Heart left ventricle (tissue), 16 donors: Measurements from ENCODE around the gene MAP4K5. TPM values are rescaled to one million over a fixed set of nuclear protein-coding genes. Genes with fewer than 3 reads are reported as not detected.

Source experiments
- ATAC-seq, 4 donors: fragments of 200-7000 bp; cut with Tn5 transposase; one replicate each; pipeline ENCODE4 v1.9.1; 2020 to 2022; ENCODE audit warnings: moderate library complexity in 4 of 4, mild to moderate bottlenecking in 3 of 4, moderate number of reproducible peaks in 1 of 4
- DNase-seq, 5 donors: peaks; one replicate each; pipeline ENCODE4 v3.0.0-alpha.2; 2020
- H3K27ac ChIP-seq, 12 donors: fragments of 200-600 bp; sonication (generic) in 4 of 12; one replicate each; pipeline versions ENCODE4 v1.5.0 to v1.8.0; 2016 to 2022; ENCODE audit warnings: mild to moderate bottlenecking in 2 of 12
- H3K27me3 ChIP-seq, 9 donors: fragments of 200-600 bp; sonication (generic) in 2 of 9; one replicate each; pipeline versions ENCODE4 v1.5.1 to v1.8.0; 2016 to 2022; ENCODE audit warnings: mild to moderate bottlenecking in 3 of 9
- H3K36me3 ChIP-seq, 9 donors: fragments of 200-600 bp; sonication (generic) in 2 of 9; one replicate each; pipeline versions ENCODE4 v1.5.0 to v1.8.0; 2018 to 2022; ENCODE audit warnings: mild to moderate bottlenecking in 2 of 9
- H3K4me1 ChIP-seq, 12 donors: fragments of 200-600 bp; sonication (generic) in 4 of 12; one replicate each; pipeline versions ENCODE4 v1.5.0 to v1.8.0; 2016 to 2022; ENCODE audit warnings: mild to moderate bottlenecking in 3 of 12
- H3K4me3 ChIP-seq, 12 donors: fragments of 200-600 bp; sonication (generic) in 4 of 12; one replicate each; pipeline versions ENCODE4 v1.5.0 to v1.8.0; 2017 to 2022; ENCODE audit warnings: mild to moderate bottlenecking in 9 of 12, moderate library complexity in 4 of 12
- H3K9me3 ChIP-seq, 12 donors: fragments of 200-600 bp; sonication (generic) in 4 of 12; one replicate each; pipeline versions ENCODE4 v1.5.0 to v1.8.0; 2016 to 2022; ENCODE audit warnings: mild to moderate bottlenecking in 1 of 12
- POLR2A ChIP-seq, 2 donors: fragments of 450-650 bp; IDR thresholded peaks; one replicate each; pipeline ENCODE4 v1.6.1; 2017; ENCODE audit warnings: antibody characterized with exemption in 2 of 2, mild to moderate bottlenecking in 2 of 2, moderate library complexity in 2 of 2
- WGBS, 4 donors: extraction: QIAGEN DNeasy Blood & Tissue Kit in 2 of 4; methylation state at CpG; one replicate each; pipeline versions ENCODE4 v1.1.5 to v1.1.7; 2013 to 2018; 5-methylcytosine and 5-hydroxymethylcytosine counted together
- intact Hi-C, 10 donors: fragments of 100-400 bp; cut with DNase I; formaldehyde crosslinking; loops; one replicate each; pipeline versions ENCODE4 v1.11.1 to v1.14.2; 2022
- polyA plus RNA-seq, 2 donors: library from polyadenylated mRNA; stranded (reverse); fragments of 200-250 nt; gene quantifications; one replicate each; pipeline ENCODE4 v1.2.3, GENCODE V29; 2013
- total RNA-seq, 9 donors: library from RNA; depleted of rRNA in 2 of 9; stranded (reverse); fragments of >200 nt in 2 of 9; fragmentation: NEBNext Ultra II Directional in 3 of 9; extraction: Animal tissue kit (Norgen Biotek cat#: 25700) in 3 of 9; gene quantifications; one replicate each; pipeline versions ENCODE4 v1.1.0 to v1.2.4, GENCODE V29; 2016 to 2023
- TF ChIP-seq, protein P1 (sequence below), 12 donors: fragments of 200-600 bp; sonication (generic) in 4 of 12; IDR thresholded peaks; one replicate each; pipeline versions ENCODE4 v1.5.0 to v1.8.0; 2018 to 2022; ENCODE audit warnings: antibody characterized with exemption in 12 of 12, mild to moderate bottlenecking in 5 of 12
- donor health status: ischemic (EF 13 %, LVEDD 7.1; RV severe dilation, severe dysfunction).
- donor health status: healthy with polysubstance abuse.
- donor health status: DM: no; HTN: yes; CAD: no.
- donor health status: DM: no; HTN: no; CAD: no.
- donor health status: ischemic (EF 25% LVEDD 6.9; RV normal size, moderate dysfunction).
- donor health status: ischemic (EF 25% LVEDD 5.7; RV mildly dilated, moderate dysfunction).
- donor health status: healthy.
- donor health status: DM: yes; HTN: yes; CAD: no.
- donor health status: ischemic (EF 35%, LVEDD 5.7; RV mildly dilated, moderate dysfunction).
- donor health status: nonischemic (EF 11% LVEDD 7.7; RV severe dilation, severe dysfunction).
- donor health status: DM: yes; HTN: yes; CAD: no.
- donor health status: PGD.
- donor health status: ischemic (EF 29% LVEDD 5.4; RV normal size, mild dysfunction).
- donor health status: nonischemic (EF 23%, LVEDD 6.1; RV moderate dilation, normal function).

The MAP4K5 gene
- total and polyA plus RNA-seq, 11 donors: 4.7 to 43.3 (median 16.6) TPM

DNA sequence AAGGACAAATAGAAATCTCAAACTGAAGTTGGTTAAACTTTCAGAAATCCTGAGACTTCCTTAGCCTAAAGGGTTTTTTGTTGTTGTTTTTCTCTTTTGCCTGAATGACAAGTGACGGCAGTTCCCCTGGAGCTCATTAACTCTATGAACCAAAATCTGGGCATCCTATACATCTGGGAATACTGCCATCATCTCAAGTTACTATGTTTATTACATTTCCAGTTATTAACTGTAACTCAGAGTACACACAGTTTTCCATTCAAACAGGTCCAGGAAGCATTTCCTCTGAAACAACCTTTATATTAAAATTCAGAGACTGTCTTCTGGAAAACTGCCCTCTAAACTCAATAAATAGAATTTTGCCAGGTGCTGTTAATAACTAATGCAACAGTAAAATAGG lies 80.1 kb downstream of the MAP4K5 start:
- DNase-seq: no peak
- H3K36me3 ChIP-seq: peaks cover 0 to 95% (median 73%) of the 10 kb centered on the region in 9 donors
- intact Hi-C loops: no loop called here

DNA sequence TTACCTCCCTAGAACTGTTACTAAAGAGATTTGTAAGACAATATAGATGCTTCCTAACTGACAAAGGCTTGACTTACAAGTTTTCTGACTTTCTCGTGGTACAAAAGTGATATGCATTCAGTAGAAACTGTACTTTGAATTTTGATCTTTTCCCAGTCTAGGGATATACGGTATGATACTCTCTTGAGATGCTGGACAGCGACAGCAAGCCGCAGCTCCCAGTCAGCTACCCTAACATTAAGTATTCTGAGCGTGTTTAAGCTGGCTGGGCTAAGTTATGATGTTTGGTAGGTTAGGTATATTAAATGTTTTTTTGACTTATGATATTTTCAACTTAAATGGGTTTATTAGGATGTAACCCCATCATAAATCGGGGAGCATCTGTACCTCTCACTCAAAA lies 80.5 kb downstream of the MAP4K5 start:
- no peak for ATAC-seq
- TF ChIP-seq, protein P1, sequence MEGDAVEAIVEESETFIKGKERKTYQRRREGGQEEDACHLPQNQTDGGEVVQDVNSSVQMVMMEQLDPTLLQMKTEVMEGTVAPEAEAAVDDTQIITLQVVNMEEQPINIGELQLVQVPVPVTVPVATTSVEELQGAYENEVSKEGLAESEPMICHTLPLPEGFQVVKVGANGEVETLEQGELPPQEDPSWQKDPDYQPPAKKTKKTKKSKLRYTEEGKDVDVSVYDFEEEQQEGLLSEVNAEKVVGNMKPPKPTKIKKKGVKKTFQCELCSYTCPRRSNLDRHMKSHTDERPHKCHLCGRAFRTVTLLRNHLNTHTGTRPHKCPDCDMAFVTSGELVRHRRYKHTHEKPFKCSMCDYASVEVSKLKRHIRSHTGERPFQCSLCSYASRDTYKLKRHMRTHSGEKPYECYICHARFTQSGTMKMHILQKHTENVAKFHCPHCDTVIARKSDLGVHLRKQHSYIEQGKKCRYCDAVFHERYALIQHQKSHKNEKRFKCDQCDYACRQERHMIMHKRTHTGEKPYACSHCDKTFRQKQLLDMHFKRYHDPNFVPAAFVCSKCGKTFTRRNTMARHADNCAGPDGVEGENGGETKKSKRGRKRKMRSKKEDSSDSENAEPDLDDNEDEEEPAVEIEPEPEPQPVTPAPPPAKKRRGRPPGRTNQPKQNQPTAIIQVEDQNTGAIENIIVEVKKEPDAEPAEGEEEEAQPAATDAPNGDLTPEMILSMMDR (IDR thresholded peaks at IDR 0.05): no peak
- TF ChIP-seq POLR2A (IDR thresholded peaks at IDR 0.05): no peak

More for the DNA sequence above, 80.1 kb downstream of the MAP4K5 start:
- H3K9me3 ChIP-seq: peaks cover 0 to 15% (median 0%) of the 10 kb centered on the region in 12 donors
- H3K4me3 ChIP-seq: no peak overlapping the region
- TF ChIP-seq, protein P1 (IDR thresholded peaks at IDR 0.05): no peak
- TF ChIP-seq POLR2A (IDR thresholded peaks at IDR 0.05): no peak
- H3K27ac ChIP-seq: no peak overlapping the region
- H3K27me3 ChIP-seq: no peaks in the 10 kb centered on the region
- 71 to 87% (median 80%) methylated on average over 1 of the region's 1 CpG for WGBS, 4 donors
- H3K4me1 ChIP-seq: no peaks in the 10 kb centered on the region
- ATAC-seq: no peak

DNA sequence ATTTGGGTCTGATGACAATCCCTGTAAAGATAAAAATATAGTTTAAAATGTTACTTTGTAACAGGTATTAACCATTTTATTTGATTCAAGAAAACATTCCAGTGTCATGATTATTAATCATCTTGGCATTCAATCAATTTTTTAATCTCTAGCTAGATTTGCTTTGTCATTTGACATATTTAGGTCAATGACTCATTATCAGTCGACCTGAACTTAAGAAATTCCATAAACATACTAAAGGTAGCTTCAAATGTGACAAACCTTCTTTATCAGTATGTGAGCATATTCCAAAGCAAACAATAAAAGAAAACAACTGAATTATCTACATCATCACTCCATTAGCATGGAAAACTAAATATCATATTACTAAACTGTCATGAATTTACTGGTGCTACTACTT lies 84.9 kb downstream of the MAP4K5 start:
- TF ChIP-seq, protein P1 (IDR thresholded peaks at IDR 0.05): no peak
- no peak for TF ChIP-seq POLR2A (IDR thresholded peaks at IDR 0.05)
- ATAC-seq (no peak), DNase-seq (no peak)
- peaks cover 0 to 15% (median 0%) of the 10 kb centered on the region in 12 donors for H3K9me3 ChIP-seq
- intact Hi-C loops: no loop called here
- H3K36me3 ChIP-seq: peaks cover 0 to 98% (median 83%) of the 10 kb centered on the region in 9 donors
- H3K27me3 ChIP-seq: no peaks in the 10 kb centered on the region
- H3K27ac ChIP-seq: no peak overlapping the region
- 46 to 61% (median 53%) methylated on average over 1 of the region's 1 CpG for WGBS, 4 donors
- H3K4me1 ChIP-seq: no peaks in the 10 kb centered on the region
- no peak overlapping the region for H3K4me3 ChIP-seq

More for the DNA sequence above, 80.5 kb downstream of the MAP4K5 start:
- Histone ChIP-seq H3K9me3 (peaks cover 0 to 15% (median 0%) of the 10 kb centered on the region in 12 donors), H3K36me3 (peaks cover 0 to 95% (median 76%) of the 10 kb centered on the region in 9 donors), H3K4me3 (no peak overlapping the region), H3K27ac (no peak overlapping the region), H3K4me1 (no peaks in the 10 kb centered on the region), H3K27me3 (no peaks in the 10 kb centered on the region)
- DNase-seq: no peak
- 92 to 96% (median 96%) methylated on average over 6 of the region's 6 CpGs for WGBS, 4 donors
- intact Hi-C loops: no loop called here

DNA sequence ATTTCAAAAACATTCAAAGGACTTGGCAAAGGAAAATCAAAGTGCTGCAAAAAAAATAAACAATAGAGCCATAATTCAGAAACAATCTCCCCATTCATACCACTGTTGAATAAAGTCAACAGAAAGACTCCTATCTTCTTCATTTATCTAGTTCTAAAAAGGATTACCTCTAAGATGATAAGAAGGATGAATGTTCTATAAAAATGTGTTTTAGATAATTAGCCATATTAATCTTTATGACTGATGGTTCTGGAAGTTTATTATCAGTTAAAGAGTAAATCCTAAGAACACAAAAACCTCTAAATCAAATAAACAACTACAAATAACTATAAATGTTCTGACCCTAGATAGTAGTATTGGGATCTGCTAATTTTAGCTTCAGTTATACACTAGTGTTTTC lies 97.8 kb downstream of the MAP4K5 start:
- intact Hi-C loops: no loop called here
- H3K4me1 ChIP-seq: no peaks in the 10 kb centered on the region
- peaks cover 0 to 76% (median 67%) of the 10 kb centered on the region in 9 donors for H3K36me3 ChIP-seq
- DNase-seq (no peak), ATAC-seq (no peak)
- H3K27ac ChIP-seq: no peak overlapping the region
- H3K4me3 ChIP-seq: no peak overlapping the region
- no peaks in the 10 kb centered on the region for H3K27me3 ChIP-seq
- TF ChIP-seq, protein P1 (IDR thresholded peaks at IDR 0.05): no peak
- no peak for TF ChIP-seq POLR2A (IDR thresholded peaks at IDR 0.05)
- no peaks in the 10 kb centered on the region for H3K9me3 ChIP-seq
